ENCODE measurements around the gene LRRTM2. TPM values are rescaled to one million over a fixed set of nuclear protein-coding genes. Genes with fewer than 3 reads are reported as not detected.
A peak's percentile ranks its signal among the peaks of the same experiment; 100 is the strongest.

The LRRTM2 gene
- total and polyA plus RNA-seq, 2 of the 4 experiments (the other 2 are of a cell fraction): 0.53 to 2.0 TPM

DNA sequence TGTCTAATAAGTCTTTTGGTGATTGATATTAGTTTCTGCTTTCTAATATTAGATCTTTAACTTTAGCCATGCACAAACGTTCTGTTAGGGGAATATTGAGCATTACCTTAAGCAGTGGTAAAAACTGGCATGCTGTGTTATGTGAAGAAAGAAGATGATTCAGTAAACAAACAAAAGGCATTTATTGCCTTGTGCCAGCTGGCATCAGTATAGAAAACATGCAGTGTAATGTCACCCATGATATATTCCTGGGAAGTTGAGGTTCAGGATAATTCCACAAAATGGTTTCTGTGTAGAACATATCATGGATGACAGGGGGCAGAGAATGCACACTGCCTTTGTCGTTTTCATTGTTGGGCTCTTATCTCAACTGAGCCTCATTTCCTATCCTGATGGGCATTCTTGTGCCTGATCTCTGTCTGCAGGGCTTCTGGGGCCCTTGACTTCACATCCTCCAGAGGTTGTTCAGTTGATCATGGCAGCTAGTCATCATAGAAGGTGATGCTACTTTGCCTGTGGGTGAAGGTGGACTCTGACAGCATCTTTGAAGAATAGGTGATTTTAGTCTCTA lies 24.2 kb downstream of the LRRTM2 start:
- WGBS, 2 experiments (ENCODE audit: extremely low coverage in 2 of 2, insufficient read length in 1 of 2): 71% methylated on average over 1 of the region's 2 CpGs; no CpG with 5 or more reads in 1 of the 2 experiments
- H3K79me1 ChIP-seq (ENCODE audit: low read depth in 1 of 2, low read length in 2 of 2): peaks cover 34 to 84% of the 10 kb centered on the region in 2 experiments
- H3K18ac ChIP-seq (ENCODE audit: low read depth, low read length): no peak overlapping the region
- no peak overlapping the region for H2AK5ac ChIP-seq (ENCODE audit: low read depth, low read length)
- H4K91ac ChIP-seq (ENCODE audit: insufficient read depth, low read depth, low read length): no peak overlapping the region
- ChIA-PET POLR2A (ENCODE audit: unreplicated experiment) (no interaction called here), CTCF (no interaction called here)
- no peak overlapping the region for H2BK15ac ChIP-seq (ENCODE audit: low read depth, low read length)
- no peak overlapping the region for H2AK9ac ChIP-seq (replicated peaks; ENCODE audit: low read depth, low read length, poor library complexity)
- in situ Hi-C loops (cut with MboI; ENCODE audit: low sequenced_read_pairs) (no loop called here), dilution Hi-C loops (cut with HindIII; ENCODE audit: low sequenced_read_pairs, unreplicated experiment) (no loop called here), intact Hi-C loops (cut with micrococcal nuclease) (no loop called here)
- H3K4ac ChIP-seq (ENCODE audit: low read depth, low read length): no peak overlapping the region
- no peak overlapping the region for H2BK5ac ChIP-seq (ENCODE audit: low read depth, low read length, poor library complexity, severe bottlenecking)
- DNase-seq (no peak), ATAC-seq (ENCODE audit: low read depth) (no peak)
- H4K20me1 ChIP-seq (ENCODE audit: insufficient read depth, low read length): peaks cover 46% of the 10 kb centered on the region
- H3K4me3 ChIP-seq (ENCODE audit: insufficient read depth, low read depth, low read length): no peak overlapping the region
- H2BK20ac ChIP-seq (ENCODE audit: low read depth, low read length): no peak overlapping the region
- H3K14ac ChIP-seq (replicated peaks; ENCODE audit: low read depth, low read length): no peak overlapping the region
- H3K36me3 ChIP-seq (ENCODE audit: control insufficient read depth, insufficient read depth, low read length): 0 out of 2 replicates have a peak, but pooled peaks cover 1% of the 10 kb centered on the region
- H3K4me1 ChIP-seq (ENCODE audit: control insufficient read depth, insufficient read depth, low read length): peaks cover 3% of the 10 kb centered on the region; the same call in 1 of the 2 replicates
- H3K9me3 ChIP-seq (ENCODE audit: control insufficient read depth, insufficient read depth, low read length): no peaks in the 10 kb centered on the region
- H3K23ac ChIP-seq (ENCODE audit: low read depth, low read length): 0 out of 2 replicates have a peak overlapping the region, but pooled peaks have one; percentile 2
- no peak overlapping the region for H4K5ac ChIP-seq (ENCODE audit: low read depth, low read length)
- no peak overlapping the region for H3K4me2 ChIP-seq (ENCODE audit: low read depth, low read length)
- peaks cover 5% of the 10 kb centered on the region; the same call in 1 of the 2 replicates for H3K9me1 ChIP-seq (ENCODE audit: insufficient read depth, low read length)
- no peak overlapping the region for H3K9ac ChIP-seq (ENCODE audit: low read depth, low read length)
- H2AFZ ChIP-seq (replicated peaks; ENCODE audit: low read length, poor library complexity): no peak overlapping the region
- no TSS peak for BruUV-seq (replicated peaks)
- no peak overlapping the region for H2BK120ac ChIP-seq (ENCODE audit: low read depth, low read length)
- TF ChIP-seq FOS (IDR thresholded peaks at IDR 0.05; ENCODE audit: low read depth, low read length): no peak
- no peak for TF ChIP-seq CEBPB (IDR thresholded peaks at IDR 0.05; ENCODE audit: low read depth, low read length)
- no peak for TF ChIP-seq MXI1 (IDR thresholded peaks at IDR 0.05; ENCODE audit: borderline replicate concordance, low read depth, low read length)
- no peak for TF ChIP-seq NFE2L2 (IDR thresholded peaks at IDR 0.05; ENCODE audit: low read depth, low read length)
- TF ChIP-seq, protein P1, sequence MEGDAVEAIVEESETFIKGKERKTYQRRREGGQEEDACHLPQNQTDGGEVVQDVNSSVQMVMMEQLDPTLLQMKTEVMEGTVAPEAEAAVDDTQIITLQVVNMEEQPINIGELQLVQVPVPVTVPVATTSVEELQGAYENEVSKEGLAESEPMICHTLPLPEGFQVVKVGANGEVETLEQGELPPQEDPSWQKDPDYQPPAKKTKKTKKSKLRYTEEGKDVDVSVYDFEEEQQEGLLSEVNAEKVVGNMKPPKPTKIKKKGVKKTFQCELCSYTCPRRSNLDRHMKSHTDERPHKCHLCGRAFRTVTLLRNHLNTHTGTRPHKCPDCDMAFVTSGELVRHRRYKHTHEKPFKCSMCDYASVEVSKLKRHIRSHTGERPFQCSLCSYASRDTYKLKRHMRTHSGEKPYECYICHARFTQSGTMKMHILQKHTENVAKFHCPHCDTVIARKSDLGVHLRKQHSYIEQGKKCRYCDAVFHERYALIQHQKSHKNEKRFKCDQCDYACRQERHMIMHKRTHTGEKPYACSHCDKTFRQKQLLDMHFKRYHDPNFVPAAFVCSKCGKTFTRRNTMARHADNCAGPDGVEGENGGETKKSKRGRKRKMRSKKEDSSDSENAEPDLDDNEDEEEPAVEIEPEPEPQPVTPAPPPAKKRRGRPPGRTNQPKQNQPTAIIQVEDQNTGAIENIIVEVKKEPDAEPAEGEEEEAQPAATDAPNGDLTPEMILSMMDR (conservative IDR thresholded peaks at IDR 0.05; ENCODE audit: low read depth, low read length): no peak
- no peak for TF ChIP-seq RAD21 (IDR thresholded peaks at IDR 0.05; ENCODE audit: low read length)
- TF ChIP-seq CHD1 (IDR thresholded peaks at IDR 0.05; ENCODE audit: low read depth, low read length): no peak
- TF ChIP-seq RCOR1 (IDR thresholded peaks at IDR 0.05; ENCODE audit: insufficient replicate concordance, low read length): no peak
- no peak for TF ChIP-seq POLR2A (IDR thresholded peaks at IDR 0.05; ENCODE audit: low read depth, low read length)
- no peak for TF ChIP-seq BHLHE40 (IDR thresholded peaks at IDR 0.05; ENCODE audit: low read depth, low read length)
- TF ChIP-seq, protein P2, sequence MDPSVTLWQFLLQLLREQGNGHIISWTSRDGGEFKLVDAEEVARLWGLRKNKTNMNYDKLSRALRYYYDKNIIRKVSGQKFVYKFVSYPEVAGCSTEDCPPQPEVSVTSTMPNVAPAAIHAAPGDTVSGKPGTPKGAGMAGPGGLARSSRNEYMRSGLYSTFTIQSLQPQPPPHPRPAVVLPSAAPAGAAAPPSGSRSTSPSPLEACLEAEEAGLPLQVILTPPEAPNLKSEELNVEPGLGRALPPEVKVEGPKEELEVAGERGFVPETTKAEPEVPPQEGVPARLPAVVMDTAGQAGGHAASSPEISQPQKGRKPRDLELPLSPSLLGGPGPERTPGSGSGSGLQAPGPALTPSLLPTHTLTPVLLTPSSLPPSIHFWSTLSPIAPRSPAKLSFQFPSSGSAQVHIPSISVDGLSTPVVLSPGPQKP (IDR thresholded peaks at IDR 0.05; ENCODE audit: borderline replicate concordance, low read depth, low read length): no peak
- TF ChIP-seq SMC3 (IDR thresholded peaks at IDR 0.05; ENCODE audit: low read depth, low read length): no peak
- TF ChIP-seq RFX5 (IDR thresholded peaks at IDR 0.05; ENCODE audit: low read depth, low read length): no peak
- H3K56ac ChIP-seq (ENCODE audit: extremely low read depth, insufficient read depth, low read length): no peak overlapping the region
- H3K27ac ChIP-seq (ENCODE audit: insufficient read depth, low read length): no peak overlapping the region
- H3K27me3 ChIP-seq (ENCODE audit: control insufficient read depth, insufficient read depth, low read length): no peaks in the 10 kb centered on the region
- no peak overlapping the region for H4K8ac ChIP-seq (ENCODE audit: low read depth in 2 of 2, low read length in 2 of 2)
